OCI-LY7 (cell line): ENCODE data around the gene CDHR1. TPM values are rescaled to one million over a fixed set of nuclear protein-coding genes. Genes with fewer than 3 reads are reported as not detected.

ENCODE experiments used
- BruUV-seq: library from RNA; stranded (reverse); fragments of 400-500 nt; replicated peaks from 2 replicates; lab custom pipeline; 2021; lab: Mats Ljungman, UMichigan
- CTCF ChIA-PET: fragments of 300-600 bp; sonication (Branson Sonifier 250); formaldehyde crosslinking; loops from one replicate; lab custom pipeline; 2022; ENCODE audit warnings: antibody characterized with exemption; ENCODE audit not compliant: unreplicated experiment; lab: Charles Lee
- POLR2A ChIA-PET: fragments of 300-600 bp; sonication (Branson Sonifier 250); formaldehyde crosslinking; loops from one replicate; lab custom pipeline; 2022; ENCODE audit warnings: antibody characterized with exemption; lab: Charles Lee
- DNase-seq: peaks from one replicate; pipeline ENCODE4 v3.0.0-alpha.2; 2015; ENCODE audit warnings: low spot score
- H2AFZ ChIP-seq: fragments of 200-600 bp; sonication (generic), shearing (Covaris generic); 2 replicates; pipeline ENCODE4 v1.6.1; 2014; ENCODE audit warnings: mild to moderate bottlenecking, antibody characterized with exemption, low read length, moderate library complexity
- H3K27ac ChIP-seq: fragments of 200-600 bp; sonication (generic); 2 replicates; pipeline ENCODE4 v1.5.1; 2014; ENCODE audit warnings: mixed run types, low read depth, mild to moderate bottlenecking, moderate library complexity, low read length, inconsistent platforms; ENCODE audit not compliant: poor library complexity, severe bottlenecking
- H3K36me3 ChIP-seq: fragments of 200-600 bp; sonication (generic); 2 replicates; pipeline ENCODE4 v1.6.1; 2014; ENCODE audit warnings: mild to moderate bottlenecking, antibody characterized with exemption, low read length, moderate library complexity, mixed read lengths; ENCODE audit not compliant: insufficient read depth
- H3K4me1 ChIP-seq: fragments of 200-600 bp; sonication (generic); 2 replicates; pipeline ENCODE4 v1.5.1; 2014; ENCODE audit warnings: mild to moderate bottlenecking, low read length; ENCODE audit not compliant: insufficient read depth, poor library complexity, severe bottlenecking
- H3K4me2 ChIP-seq: fragments of 200-600 bp; sonication (generic); 2 replicates; pipeline ENCODE4 v1.6.1; 2014; ENCODE audit warnings: mild to moderate bottlenecking, low read length
- H3K4me3 ChIP-seq: fragments of 200-600 bp; sonication (generic); 2 replicates; pipeline ENCODE4 v1.5.1; 2014; ENCODE audit warnings: mild to moderate bottlenecking, low read depth, low read length; ENCODE audit not compliant: poor library complexity, severe bottlenecking
- H3K79me2 ChIP-seq: fragments of 200-600 bp; sonication (generic); 2 replicates; pipeline ENCODE4 v1.6.1; 2016; ENCODE audit warnings: low read depth, mild to moderate bottlenecking, low read length, moderate library complexity, mixed read lengths; ENCODE audit not compliant: insufficient read depth
- H3K9me2 ChIP-seq: fragments of 200-600 bp; sonication (generic); 2 replicates; pipeline ENCODE4 v1.6.1; 2016; ENCODE audit warnings: mild to moderate bottlenecking, low read length, mixed read lengths; ENCODE audit not compliant: insufficient read depth
- H3K9me3 ChIP-seq: fragments of 200-600 bp; sonication (generic); 2 replicates; pipeline ENCODE4 v1.6.1; 2014; ENCODE audit warnings: mild to moderate bottlenecking, mixed run types, low read length, mixed read lengths
- H4K20me1 ChIP-seq: fragments of 200-600 bp; sonication (generic); 2 replicates; pipeline ENCODE4 v1.6.1; 2014; ENCODE audit warnings: mild to moderate bottlenecking, antibody characterized with exemption, low read length, moderate library complexity, mixed read lengths; ENCODE audit not compliant: insufficient read depth
- CTCF ChIP-seq: fragments of 200-600 bp; sonication (generic); conservative IDR thresholded peaks from 2 replicates; pipeline ENCODE4 v1.5.1; 2014; ENCODE audit warnings: mild to moderate bottlenecking, antibody characterized with exemption, low read length, moderate library complexity, mixed read lengths
- EZH2phosphoT487 ChIP-seq: fragments of 200-600 bp; sonication (generic); IDR thresholded peaks from 2 replicates; pipeline ENCODE4 v1.6.1; 2018; ENCODE audit warnings: low read depth, borderline replicate concordance, mild to moderate bottlenecking, mixed run types, antibody characterized with exemption, low read length, moderate library complexity, mixed read lengths
- intact Hi-C: fragments of 100-400 bp; cut with micrococcal nuclease; formaldehyde crosslinking; loops from one replicate; pipeline ENCODE4 v1.10.0; 2022; ENCODE audit not compliant: unreplicated experiment
- total RNA-seq, 2 experiments: library from RNA; depleted of rRNA in 1 of 2; stranded (reverse); fragments of >200 nt in 1 of 2; shearing (Covaris generic) in 1 of 2; gene quantifications; 2 replicates each; pipeline ENCODE4 v1.2.3, GENCODE V29; 2014 to 2022

The CDHR1 gene
- total RNA-seq, 2 experiments from 2014 or later = not detected

- H4K20me1 ChIP-seq = no peaks in the 10 kb centered on the region
- POLR2A ChIA-PET = interaction anchor here (0.7 to 0.8 kb wide), 2 partner anchors 36 to 112 kb away, joined by 3 to 4 read pairs; no protein-coding TSS in a partner anchor
These were observed 10.9 kb downstream of the CDHR1 start for GRCh38 chr10:84205049-84205852.

GRCh38 chr10:84205853-84206525 lies 11.7 kb downstream of the CDHR1 start:
- H3K4me1 ChIP-seq = no peaks in the 10 kb centered on the region
- ChIA-PET POLR2A (interaction anchor here (0.7 kb wide), 1 partner anchor 113 kb away, joined by 4 read pairs; no protein-coding TSS in a partner anchor), CTCF (interaction anchor here (1.1 kb wide), 1 partner anchor 39 kb away, joined by 4 read pairs; no protein-coding TSS in a partner anchor)
- H3K27ac ChIP-seq = no peak overlapping the region
- BruUV-seq = no TSS peak
- TF ChIP-seq CTCF (peak; percentile 47; the same call in 1 of the 2 replicates), EZH2phosphoT487 (no peak)
- H2AFZ ChIP-seq = no peak overlapping the region
- H3K4me3 ChIP-seq = no peak overlapping the region
- H4K20me1 ChIP-seq = no peaks in the 10 kb centered on the region
- H3K4me2 ChIP-seq = no peak overlapping the region
- H3K36me3 ChIP-seq = no peaks in the 10 kb centered on the region
- intact Hi-C loops = loop anchor here (1.0 to 2.0 kb wide), 2 partner anchors 45 to 58 kb away; no protein-coding TSS in a partner anchor
- no peaks in the 10 kb centered on the region for H3K79me2 ChIP-seq
- H3K9me2 ChIP-seq = no peaks in the 10 kb centered on the region
- no peaks in the 10 kb centered on the region for H3K9me3 ChIP-seq
- DNase-seq = no peak

More at GRCh38 chr10:84205049-84205852, 10.9 kb downstream of the CDHR1 start:
- no peaks in the 10 kb centered on the region for H3K4me1 ChIP-seq
- H3K4me2 ChIP-seq = no peak overlapping the region
- no TSS peak for BruUV-seq
- TF ChIP-seq CTCF (peak; percentile 91), EZH2phosphoT487 (no peak)
- CTCF ChIA-PET = interaction anchor here (0.9 to 1.1 kb wide), 2 partner anchors 38 to 57 kb away, joined by 3 to 4 read pairs; no protein-coding TSS in a partner anchor
- no peaks in the 10 kb centered on the region for H3K9me3 ChIP-seq
- H3K4me3 ChIP-seq = no peak overlapping the region
- H2AFZ ChIP-seq = no peak overlapping the region
- peak; percentile 67 for DNase-seq
- no peaks in the 10 kb centered on the region for H3K9me2 ChIP-seq
- no peaks in the 10 kb centered on the region for H3K79me2 ChIP-seq
- no peak overlapping the region for H3K27ac ChIP-seq
- no peaks in the 10 kb centered on the region for H3K36me3 ChIP-seq
- intact Hi-C loops = loop anchor here (1.0 to 2.0 kb wide), 2 partner anchors 44 to 57 kb away; no protein-coding TSS in a partner anchor
